H1 (cell line): ENCODE data around the gene MACROD2. TPM values are rescaled to one million over a fixed set of nuclear protein-coding genes. Genes with fewer than 3 reads are reported as not detected.

Experiments
- CTCF ChIA-PET: fragments of 300-600 bp; sonication (Branson Sonifier 250); formaldehyde crosslinking; loops from one replicate; lab custom pipeline; 2021; ENCODE audit not compliant: partially characterized antibody; lab: Charles Lee
- POLR2A ChIA-PET: fragments of 300-600 bp; sonication (Branson Sonifier 250); formaldehyde crosslinking; loops from one replicate; lab custom pipeline; 2021; ENCODE audit warnings: inconsistent platforms; ENCODE audit not compliant: partially characterized antibody; lab: Charles Lee
- DNase-seq, 2 experiments: peaks; one replicate each; pipeline versions ENCODE4 v3.0.0 to v3.0.0-alpha.2; 2010 to 2022; ENCODE audit warnings: low spot score in 2 of 2, low read depth in 1 of 2, mixed read lengths in 1 of 2
- FAIRE-seq: peaks from 2 replicates; lab custom pipeline; 2011; peaks lifted over from hg19 to GRCh38; lab: Jason Lieb, UNC
- H2AFZ ChIP-seq: 2 replicates; pipeline ENCODE4 v1.8.1; 2012; ENCODE audit warnings: low read length, inconsistent platforms
- H2AK5ac ChIP-seq: 2 replicates; pipeline ENCODE4 v1.6.1; 2013; ENCODE audit warnings: low read depth, low read length
- H2BK120ac ChIP-seq: replicated peaks from 2 replicates; pipeline ENCODE3; 2013; ENCODE audit warnings: low read depth, low read length, inconsistent platforms
- H2BK12ac ChIP-seq: 2 replicates; pipeline ENCODE4 v1.6.1; 2013; ENCODE audit warnings: low read depth, low read length
- H2BK15ac ChIP-seq: 2 replicates; pipeline ENCODE4 v1.6.1; 2013; ENCODE audit warnings: low read length
- H2BK20ac ChIP-seq: 2 replicates; pipeline ENCODE4 v1.6.1; 2013; ENCODE audit warnings: low read length
- H2BK5ac ChIP-seq: 2 replicates; pipeline ENCODE4 v1.6.1; 2013; ENCODE audit warnings: low read depth, low read length
- H3K14ac ChIP-seq: 2 replicates; pipeline ENCODE4 v1.6.1; 2013; ENCODE audit warnings: inconsistent platforms; ENCODE audit not compliant: insufficient read length
- H3K18ac ChIP-seq: 2 replicates; pipeline ENCODE4 v1.6.1; 2013; ENCODE audit warnings: low read length; ENCODE audit errors: extremely low read depth
- H3K23ac ChIP-seq: 2 replicates; pipeline ENCODE4 v1.6.1; 2013; ENCODE audit warnings: inconsistent platforms; ENCODE audit not compliant: insufficient read length
- H3K23me2 ChIP-seq: 2 replicates; pipeline ENCODE4 v1.6.1; 2013; ENCODE audit warnings: low read depth, low read length
- H3K27ac ChIP-seq: 2 replicates; pipeline ENCODE4 v1.6.1; 2011; ENCODE audit warnings: low read depth, low read length, inconsistent platforms
- H3K27me3 ChIP-seq, 4 experiments: replicated peaks in 1 of 4; 1 replicate in 1 of 4; 2 replicates in 3 of 4; pipeline versions ENCODE4 v1.6.1 to v1.8.1; 2011 to 2013; ENCODE audit warnings: low read length in 3 of 4, mild to moderate bottlenecking in 3 of 4, inconsistent platforms in 2 of 4, mixed read lengths in 2 of 4, moderate library complexity in 1 of 4; ENCODE audit not compliant: control insufficient read depth in 3 of 4, insufficient read depth in 3 of 4; ENCODE audit errors: extremely low read depth in 1 of 4
- H3K36me3 ChIP-seq, 4 experiments: 2 replicates each; pipeline versions ENCODE4 v1.6.1 to v1.8.1; 2011 to 2013; ENCODE audit warnings: mild to moderate bottlenecking in 4 of 4, low read length in 3 of 4, moderate library complexity in 2 of 4, control low read depth in 1 of 4, inconsistent platforms in 1 of 4; ENCODE audit not compliant: insufficient read depth in 4 of 4, control insufficient read depth in 2 of 4
- H3K4ac ChIP-seq: replicated peaks from 2 replicates; pipeline ENCODE3; 2013; ENCODE audit warnings: low read length, low read depth, mixed read lengths, inconsistent platforms; ENCODE audit not compliant: insufficient read length
- H3K4me1 ChIP-seq, 4 experiments: replicated peaks in 1 of 4; 1 replicate in 1 of 4; 2 replicates in 3 of 4; pipeline versions ENCODE4 v1.6.1 to v1.8.1; 2011 to 2013; ENCODE audit warnings: low read length in 3 of 4, inconsistent platforms in 2 of 4, mixed read lengths in 1 of 4; ENCODE audit not compliant: insufficient read depth in 4 of 4, control insufficient read depth in 3 of 4
- H3K4me2 ChIP-seq, 2 experiments: 2 replicates each; pipeline versions ENCODE4 v1.6.1 to v1.8.1; 2011 to 2013; ENCODE audit warnings: low read depth in 2 of 2, low read length in 2 of 2, control low read depth in 1 of 2, inconsistent platforms in 1 of 2, mild to moderate bottlenecking in 1 of 2; ENCODE audit not compliant: insufficient read depth in 1 of 2
- H3K4me3 ChIP-seq, 4 experiments: fragments of 200-600, 300-600 bp in 1 of 4; sonication (generic), shearing (Covaris generic), sonication (Bioruptor Twin) in 1 of 4; 2 replicates each; pipeline versions ENCODE4 v1.5.1 to v1.8.1; 2011 to 2016; ENCODE audit warnings: low read length in 4 of 4, low read depth in 3 of 4, control low read depth in 2 of 4, inconsistent platforms in 2 of 4, mild to moderate bottlenecking in 2 of 4, mixed read lengths in 1 of 4, moderate library complexity in 1 of 4; ENCODE audit not compliant: insufficient read depth in 2 of 4; ENCODE audit errors: extremely low read depth in 1 of 4
- H3K56ac ChIP-seq: replicated peaks from 2 replicates; pipeline ENCODE3; 2013; ENCODE audit warnings: low read depth, mild to moderate bottlenecking, mixed read lengths, low read length, inconsistent platforms; ENCODE audit not compliant: insufficient read length
- H3K79me1 ChIP-seq: 2 replicates; pipeline ENCODE4 v1.6.1; 2013; ENCODE audit warnings: low read depth, low read length, control low read depth
- H3K79me2 ChIP-seq, 2 experiments: 2 replicates each; pipeline versions ENCODE4 v1.6.1 to v1.8.1; 2012 to 2013; ENCODE audit warnings: low read length in 2 of 2, mild to moderate bottlenecking in 2 of 2, inconsistent platforms in 1 of 2; ENCODE audit not compliant: insufficient read depth in 2 of 2, control insufficient read depth in 1 of 2
- H3K9ac ChIP-seq, 4 experiments: replicated peaks in 1 of 4; 1 replicate in 1 of 4; 2 replicates in 3 of 4; pipeline versions ENCODE4 v1.6.1 to v1.8.1; 2011 to 2013; ENCODE audit warnings: low read depth in 3 of 4, low read length in 3 of 4, control low read depth in 2 of 4, mild to moderate bottlenecking in 2 of 4, moderate library complexity in 2 of 4, inconsistent platforms in 1 of 4; ENCODE audit errors: extremely low read depth in 1 of 4
- H3K9me3 ChIP-seq, 2 experiments: 2 replicates each; pipeline versions ENCODE4 v1.6.1 to v1.8.1; 2012 to 2013; ENCODE audit warnings: mild to moderate bottlenecking in 2 of 2, moderate library complexity in 2 of 2, control low read depth in 1 of 2, inconsistent platforms in 1 of 2, low read depth in 1 of 2, low read length in 1 of 2, mixed read lengths in 1 of 2; ENCODE audit not compliant: insufficient read depth in 2 of 2
- H4K20me1 ChIP-seq, 2 experiments: replicated peaks in 1 of 2; 2 replicates each; pipeline versions ENCODE3 to v1.8.1; 2011 to 2013; ENCODE audit warnings: inconsistent platforms in 2 of 2, low read length in 2 of 2, mild to moderate bottlenecking in 1 of 2; ENCODE audit not compliant: insufficient read depth in 2 of 2, control insufficient read depth in 1 of 2
- H4K5ac ChIP-seq: 2 replicates; pipeline ENCODE4 v1.6.1; 2013; ENCODE audit warnings: low read length, low read depth, mixed read lengths, inconsistent platforms; ENCODE audit not compliant: insufficient read length
- H4K8ac ChIP-seq: 2 replicates; pipeline ENCODE4 v1.8.0; 2013; ENCODE audit warnings: mild to moderate bottlenecking, moderate library complexity, low read length, inconsistent platforms; ENCODE audit not compliant: insufficient read depth; ENCODE audit errors: extremely low read depth
- H4K91ac ChIP-seq: replicated peaks from 2 replicates; pipeline ENCODE3; 2013; ENCODE audit warnings: low read length, mixed read lengths, inconsistent platforms; ENCODE audit not compliant: insufficient read length
- ASH2L ChIP-seq: fragments of 200-600, 300-600 bp; sonication (generic); IDR thresholded peaks from one replicate; pipeline ENCODE4 v1.7.1; 2017; ENCODE audit warnings: low read length
- BCL11A ChIP-seq, 2 experiments: IDR thresholded peaks; one replicate each; pipeline ENCODE4 v1.6.1; 2011; ENCODE audit warnings: low read depth in 2 of 2, low read length in 2 of 2, mild to moderate bottlenecking in 2 of 2
- BRCA1 ChIP-seq: IDR thresholded peaks from 2 replicates; pipeline ENCODE4 v1.6.1; 2012; ENCODE audit warnings: low read depth, low read length, improper control_type of control experiment
- KDM5A ChIP-seq: fragments of 200-600 bp; IDR thresholded peaks from 2 replicates; pipeline ENCODE4 v1.7.1; 2012; ENCODE audit warnings: mild to moderate bottlenecking, low read length, inconsistent platforms, mixed read lengths
- POLR2AphosphoS5 ChIP-seq: IDR thresholded peaks from 2 replicates; pipeline ENCODE4 v1.6.1; 2011; ENCODE audit warnings: low read depth, low read length
- POU5F1 ChIP-seq: IDR thresholded peaks from 2 replicates; pipeline ENCODE4 v1.6.1; 2011; ENCODE audit warnings: low read depth, mild to moderate bottlenecking, low read length, moderate library complexity
- RBBP5 ChIP-seq: IDR thresholded peaks from 2 replicates; pipeline ENCODE4 v1.7.1; 2012; ENCODE audit warnings: low read depth, mild to moderate bottlenecking, inconsistent platforms, low read length, moderate library complexity, borderline replicate concordance
- SP2 ChIP-seq: IDR thresholded peaks from 2 replicates; pipeline ENCODE4 v1.6.1; 2012; ENCODE audit warnings: mild to moderate bottlenecking, low read length, inconsistent platforms
- TAF7 ChIP-seq: optimal IDR thresholded peaks from 2 replicates; pipeline ENCODE3; 2011; ENCODE audit warnings: low read depth, mild to moderate bottlenecking, inconsistent platforms, low read length, moderate library complexity, borderline replicate concordance
- WGBS, 2 experiments: shearing (Covaris generic) in 1 of 2; methylation state at CpG; one replicate each; pipeline versions ENCODE4 v1.1.6 to v1.1.7; 2013 to 2015; ENCODE audit warnings: low lambda C conversion rate in 2 of 2, mixed read lengths in 2 of 2, inconsistent platforms in 1 of 2, low coverage in 1 of 2, missing lambda C conversion rate in 1 of 2; ENCODE audit not compliant: insufficient replicate concordance in 2 of 2, insufficient coverage in 1 of 2, insufficient read length in 1 of 2; ENCODE audit errors: extremely low coverage in 1 of 2, missing lambda C conversion rate in 1 of 2; 5-methylcytosine and 5-hydroxymethylcytosine counted together
- polyA plus RNA-seq, 7 experiments: library from polyadenylated mRNA; depleted of rRNA in 3 of 7; stranded (reverse) in 5 of 7; unstranded in 2 of 7; fragments of >200 nt in 5 of 7; fragments of 200-250 nt in 2 of 7; gene quantifications; 1 replicate in 5 of 7; 2 replicates in 1 of 7; 4 replicates in 1 of 7; pipeline versions ENCODE4 v1.2.1 to v1.2.3, GENCODE V29; 2011 to 2013; ENCODE audit warnings: missing spikeins in 2 of 7, mixed read lengths in 2 of 7
- total RNA-seq: library from RNA; stranded (reverse); fragmentation: NEBNext Ultra II Directional; extraction: Animal tissue kit (Norgen Biotek cat#: 25700); gene quantifications from 2 replicates; pipeline ENCODE4 v1.2.1, GENCODE V29; 2021
- TF ChIP-seq, protein P1 (sequence below): IDR thresholded peaks from 2 replicates; pipeline ENCODE4 v1.6.1; 2011; ENCODE audit warnings: low read length, improper control_type of control experiment

Gene MACROD2
- total and polyA plus RNA-seq, 2 of the 8 experiments (the other 6 are each of a cell fraction or from before 2014, with no cell fraction given), result 0.70 to 3.9 TPM

DNA sequence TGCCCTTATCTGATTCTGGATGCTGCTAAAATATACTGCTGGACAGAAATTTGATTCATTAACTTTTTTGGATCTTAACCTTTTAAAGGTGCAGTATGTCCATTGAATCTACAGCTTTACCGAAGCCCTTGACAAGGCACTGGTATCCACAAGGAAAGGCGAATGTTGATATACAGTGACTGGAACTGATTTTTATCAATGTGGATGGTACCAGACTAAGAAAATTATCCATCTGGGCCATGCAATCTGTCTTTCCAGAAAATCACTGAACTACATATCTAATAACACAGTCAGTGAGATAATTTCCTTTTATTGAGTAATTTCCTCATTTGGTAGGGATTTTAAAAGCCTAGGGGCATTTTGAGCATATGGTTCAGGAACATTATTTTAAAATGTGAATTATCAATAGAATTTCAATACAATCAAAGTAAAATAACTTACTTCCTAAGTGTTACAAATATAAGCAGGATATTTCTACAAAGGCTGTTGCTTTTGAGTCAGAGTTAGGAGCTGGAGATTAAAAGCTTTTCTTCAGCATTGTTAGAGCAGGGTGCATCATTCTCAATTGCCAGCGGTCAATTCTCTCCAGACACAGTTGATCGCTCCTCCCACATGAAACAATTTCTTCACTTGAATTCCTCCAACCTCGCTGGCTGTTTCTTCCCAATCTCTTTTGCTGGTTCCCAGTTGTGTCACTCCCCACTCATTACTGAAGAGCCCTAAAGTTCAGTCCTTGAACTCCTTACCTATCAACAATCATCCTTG lies 927.4 kb downstream of the MACROD2 start:
- no peak overlapping the region for H3K9ac ChIP-seq
- H3K4ac ChIP-seq, result no peak overlapping the region
- 90% methylated on average over 5 of the region's 5 CpGs; no CpG with 5 or more reads in 1 of the 2 experiments for WGBS, 2 experiments
- FAIRE-seq (no peak), DNase-seq (no peak)
- H2AFZ ChIP-seq, result 0 out of 2 replicates have a peak overlapping the region, but pooled peaks have one; percentile 51
- no peaks in the 10 kb centered on the region for H3K79me2 ChIP-seq
- no peak overlapping the region for H3K56ac ChIP-seq
- no peaks in the 10 kb centered on the region for H3K9me3 ChIP-seq
- no peak overlapping the region for H2BK20ac ChIP-seq
- H3K23ac ChIP-seq, result no peak overlapping the region
- ChIA-PET POLR2A (no interaction called here), CTCF (interaction anchor here (0.7 kb wide), 1 partner anchor 314 kb away, joined by 3 read pairs; no protein-coding TSS in a partner anchor)
- no peak overlapping the region for H2BK120ac ChIP-seq
- H3K27me3 ChIP-seq, result no peaks in the 10 kb centered on the region
- H4K8ac ChIP-seq, result no peak overlapping the region
- no peaks in the 10 kb centered on the region for H3K36me3 ChIP-seq
- peaks cover 0 to 8% (median 0%) of the 10 kb centered on the region in 4 experiments; a peak in 4 of 7 replicates for H3K4me1 ChIP-seq
- H3K18ac ChIP-seq, result no peak overlapping the region
- H3K23me2 ChIP-seq, result no peaks in the 10 kb centered on the region; the same call in 1 of the 2 replicates
- peak overlapping the region; percentile 44 for H4K5ac ChIP-seq
- H2BK15ac ChIP-seq, result no peak overlapping the region
- H3K79me1 ChIP-seq, result no peaks in the 10 kb centered on the region
- H2BK5ac ChIP-seq, result no peak overlapping the region
- no peak overlapping the region for H3K27ac ChIP-seq
- H4K20me1 ChIP-seq, result no peaks in the 10 kb centered on the region
- no peak overlapping the region for H2AK5ac ChIP-seq
- H3K14ac ChIP-seq, result no peak overlapping the region
- no peak overlapping the region for H3K4me2 ChIP-seq
- no peak overlapping the region for H3K4me3 ChIP-seq
- no peak overlapping the region for H2BK12ac ChIP-seq
- no peak overlapping the region for H4K91ac ChIP-seq
- TF ChIP-seq ASH2L (no peak), SP2 (no peak), BRCA1 (no peak), POU5F1 (no peak), BCL11A (IDR thresholded peaks at IDR 0.05; ENCODE audit: low read depth in 2 of 2, low read length in 2 of 2) (no peak), RBBP5 (no peak), POLR2AphosphoS5 (no peak), TAF7 (no peak), KDM5A (no peak)
- TF ChIP-seq, protein P1, sequence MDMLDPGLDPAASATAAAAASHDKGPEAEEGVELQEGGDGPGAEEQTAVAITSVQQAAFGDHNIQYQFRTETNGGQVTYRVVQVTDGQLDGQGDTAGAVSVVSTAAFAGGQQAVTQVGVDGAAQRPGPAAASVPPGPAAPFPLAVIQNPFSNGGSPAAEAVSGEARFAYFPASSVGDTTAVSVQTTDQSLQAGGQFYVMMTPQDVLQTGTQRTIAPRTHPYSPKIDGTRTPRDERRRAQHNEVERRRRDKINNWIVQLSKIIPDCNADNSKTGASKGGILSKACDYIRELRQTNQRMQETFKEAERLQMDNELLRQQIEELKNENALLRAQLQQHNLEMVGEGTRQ, result no peak
